HUES64 (cell line): ENCODE data around the gene WIPF3.

ENCODE experiments used
- H3K27ac ChIP-seq: 2 replicates; pipeline ENCODE4 v1.7.0; 2013; ENCODE audit warnings: low read depth, low read length, inconsistent platforms
- H3K27me3 ChIP-seq: 2 replicates; pipeline ENCODE4 v1.6.1; 2013; ENCODE audit warnings: mild to moderate bottlenecking, low read length; ENCODE audit not compliant: insufficient read depth
- H3K36me3 ChIP-seq: 2 replicates; pipeline ENCODE4 v1.6.1; 2013; ENCODE audit warnings: mild to moderate bottlenecking, low read length; ENCODE audit not compliant: insufficient read depth
- H3K4me1 ChIP-seq: 2 replicates; pipeline ENCODE4 v1.6.1; 2013; ENCODE audit warnings: mild to moderate bottlenecking, low read length, moderate library complexity; ENCODE audit not compliant: insufficient read depth
- H3K4me3 ChIP-seq: 2 replicates; pipeline ENCODE4 v1.5.1; 2013; ENCODE audit warnings: mild to moderate bottlenecking, low read length, moderate library complexity
- H3K9ac ChIP-seq: 2 replicates; pipeline ENCODE4 v1.6.1; 2013; ENCODE audit warnings: mild to moderate bottlenecking, low read depth, low read length
- H3K9me3 ChIP-seq: 2 replicates; pipeline ENCODE4 v1.6.1; 2013; ENCODE audit warnings: low read depth, low read length; ENCODE audit not compliant: insufficient read depth
- WGBS: fragments of 150-250, 120-280 bp; methylation state at CpG from one replicate; pipeline ENCODE4 v1.1.7; 2013; ENCODE audit warnings: missing lambda C conversion rate; 5-methylcytosine and 5-hydroxymethylcytosine counted together

The WIPF3 gene

DNA sequence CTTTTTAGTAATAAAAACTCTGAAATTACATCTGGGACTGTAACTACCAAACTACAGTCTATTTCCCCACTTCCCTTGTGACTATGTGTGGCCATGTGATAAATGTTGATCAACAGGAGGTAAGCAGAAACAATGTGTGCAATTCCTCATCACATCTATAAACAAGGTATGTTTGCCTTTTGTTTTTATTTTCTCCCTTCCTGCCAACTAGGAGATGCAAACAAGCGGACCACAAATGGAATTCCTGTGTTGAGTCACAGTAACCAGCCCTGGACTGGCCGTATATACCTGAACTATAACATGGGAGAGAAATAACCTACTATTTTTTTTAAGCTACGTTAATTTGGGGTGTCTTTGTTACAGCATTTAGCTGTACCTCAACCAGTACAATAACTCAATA lies 130.8 kb downstream of the WIPF3 start:
- WGBS = 95% methylated on average over 3 of the region's 3 CpGs
- Histone ChIP-seq H3K36me3 (peaks cover 88% of the 10 kb centered on the region), H3K4me1 (no peaks in the 10 kb centered on the region), H3K4me3 (no peak overlapping the region), H3K27ac (no peak overlapping the region), H3K9me3 (no peaks in the 10 kb centered on the region), H3K9ac (no peak overlapping the region), H3K27me3 (no peaks in the 10 kb centered on the region)

DNA sequence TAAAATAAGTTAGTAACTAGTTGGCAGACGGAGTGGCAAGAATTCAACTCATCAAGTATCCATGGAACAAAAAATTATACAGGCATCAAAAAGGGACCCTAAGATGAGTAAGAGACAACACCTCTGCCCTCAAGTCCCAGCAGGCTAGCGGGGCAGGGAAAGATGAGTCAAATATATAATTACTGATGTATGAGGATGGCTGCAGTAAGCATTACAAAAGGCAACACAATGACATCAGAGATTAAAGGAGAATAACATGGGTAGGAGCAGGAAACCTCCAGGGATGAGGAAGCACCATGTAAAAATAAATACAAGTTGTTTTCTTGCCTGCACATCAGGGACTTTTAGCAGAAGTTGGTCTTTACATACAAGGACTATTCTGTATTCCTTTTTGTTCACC lies 133.9 kb downstream of the WIPF3 start:
- Histone ChIP-seq H3K27ac (no peak overlapping the region), H3K36me3 (peaks cover 97% of the 10 kb centered on the region), H3K27me3 (no peaks in the 10 kb centered on the region), H3K4me3 (no peak overlapping the region), H3K9ac (no peak overlapping the region), H3K4me1 (no peaks in the 10 kb centered on the region), H3K9me3 (no peaks in the 10 kb centered on the region)
- WGBS = 100% methylated on average over 1 of the region's 2 CpGs

DNA sequence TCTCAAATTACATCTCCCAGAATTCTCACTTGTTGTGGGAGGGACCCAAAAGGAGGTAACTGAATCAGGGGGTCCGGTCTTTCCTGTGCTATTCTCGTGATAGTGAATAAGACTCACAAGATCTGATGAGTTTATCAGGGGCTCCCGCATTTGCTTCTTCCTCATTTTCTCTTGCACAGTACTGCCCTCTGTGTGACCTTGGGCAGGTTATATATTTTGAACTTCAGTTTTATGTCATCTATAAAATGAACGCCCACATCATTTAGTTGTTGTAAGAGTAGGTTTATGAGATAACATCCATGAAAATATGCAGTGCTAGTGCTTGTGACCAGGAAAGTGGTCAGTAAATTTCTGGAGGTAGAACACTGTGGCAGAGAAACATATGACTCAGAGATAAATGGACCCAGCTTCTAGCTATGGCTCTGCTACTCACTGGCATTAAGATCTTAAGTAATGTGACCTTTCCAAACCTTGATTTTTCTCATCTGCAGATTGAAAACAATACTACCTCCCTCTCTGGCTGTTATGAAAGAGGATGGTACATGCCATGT lies 139.0 kb downstream of the WIPF3 start:
- no peak overlapping the region for H3K27ac ChIP-seq
- peaks cover 86% of the 10 kb centered on the region for H3K36me3 ChIP-seq
- H3K9me3 ChIP-seq = no peaks in the 10 kb centered on the region
- no peak overlapping the region for H3K4me3 ChIP-seq
- 100% methylated on average over 4 of the region's 4 CpGs for WGBS
- no peak overlapping the region for H3K9ac ChIP-seq
- H3K4me1 ChIP-seq = no peaks in the 10 kb centered on the region
- H3K27me3 ChIP-seq = no peaks in the 10 kb centered on the region

DNA sequence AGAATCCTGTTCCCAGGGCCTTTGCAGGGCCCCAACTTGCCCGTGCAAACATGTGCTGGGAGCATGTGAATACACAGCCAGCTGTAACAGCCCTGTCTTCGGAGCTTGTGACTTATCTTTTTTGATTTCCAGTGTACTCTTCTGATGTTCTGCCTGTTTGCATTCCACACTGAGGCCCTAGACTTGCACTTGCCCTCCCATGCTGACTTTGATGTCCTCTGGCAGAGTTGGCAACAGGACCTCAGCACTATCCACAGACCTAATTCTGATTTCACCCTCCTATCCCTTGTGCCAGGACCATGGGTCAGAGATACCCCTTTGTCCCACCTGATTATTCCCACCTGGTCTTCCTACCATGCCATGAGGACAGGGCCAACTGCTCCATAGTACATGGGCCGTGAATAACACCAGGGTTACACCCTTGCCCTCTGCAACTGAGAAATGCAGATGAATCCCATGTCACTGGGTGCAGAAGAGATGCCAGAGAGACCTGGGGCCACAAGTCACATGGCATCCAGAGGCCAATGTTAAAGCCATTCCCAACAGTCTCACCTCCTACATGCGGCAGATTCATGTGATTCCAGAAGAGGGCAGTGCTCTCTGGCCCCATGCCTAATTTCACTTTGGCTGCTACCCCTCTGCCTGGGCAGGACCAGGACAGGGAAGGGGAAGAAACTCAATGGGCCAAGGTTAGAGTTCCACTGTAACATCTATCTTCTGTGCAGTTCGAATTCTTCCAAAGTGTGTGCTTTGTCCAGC lies 140.3 kb downstream of the WIPF3 start:
- WGBS = 91% methylated on average over 5 of the region's 5 CpGs
- peaks cover 10% of the 10 kb centered on the region for H3K9me3 ChIP-seq
- no peaks in the 10 kb centered on the region for H3K4me1 ChIP-seq
- no peak overlapping the region for H3K4me3 ChIP-seq
- H3K27me3 ChIP-seq = no peaks in the 10 kb centered on the region
- no peak overlapping the region for H3K9ac ChIP-seq
- no peak overlapping the region for H3K27ac ChIP-seq
- peaks cover 86% of the 10 kb centered on the region for H3K36me3 ChIP-seq

DNA sequence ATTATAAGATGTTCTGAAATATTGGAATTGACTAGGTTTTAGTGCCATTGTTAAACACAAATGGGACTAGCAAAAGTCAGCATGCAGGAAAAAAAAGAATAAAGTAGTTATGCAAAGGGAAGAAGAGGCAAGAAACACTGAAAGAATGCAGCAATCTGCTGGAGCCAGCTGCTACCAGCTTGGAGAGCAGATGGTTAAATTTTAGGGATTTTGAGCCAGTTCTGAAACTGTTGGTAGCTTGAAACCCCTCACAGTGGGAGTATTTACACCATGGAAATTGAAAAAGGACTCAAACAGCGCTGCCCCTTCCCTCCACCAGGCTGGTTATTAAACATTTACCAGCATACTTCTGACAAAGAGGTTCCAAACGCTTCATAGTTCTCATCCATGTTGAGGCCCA lies 142.3 kb downstream of the WIPF3 start:
- Histone ChIP-seq H3K9ac (no peak overlapping the region), H3K36me3 (peaks cover 86% of the 10 kb centered on the region), H3K4me1 (no peaks in the 10 kb centered on the region), H3K4me3 (no peak overlapping the region), H3K27me3 (no peaks in the 10 kb centered on the region), H3K27ac (no peak overlapping the region), H3K9me3 (peaks cover 15% of the 10 kb centered on the region)
- 92% methylated on average over 2 of the region's 2 CpGs for WGBS

DNA sequence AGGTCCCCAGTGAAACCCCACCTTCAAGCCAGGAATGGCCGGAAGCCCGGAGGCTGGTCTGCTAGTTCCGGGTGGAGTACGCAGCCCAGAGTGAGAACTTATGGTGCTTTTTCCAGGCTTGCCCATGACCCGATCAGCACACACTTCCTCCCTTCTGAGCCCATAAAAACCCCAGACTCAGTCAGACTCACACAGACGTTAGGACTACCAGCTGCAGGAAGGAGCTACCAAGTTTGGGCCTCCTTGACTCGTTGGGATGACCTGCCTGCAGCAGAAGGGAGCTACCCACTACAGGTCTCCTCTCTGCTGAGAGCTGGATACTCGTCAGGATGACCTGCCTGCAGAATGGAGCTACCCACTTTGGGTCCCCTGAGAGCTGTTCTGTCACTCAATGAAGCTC lies 144.2 kb downstream of the WIPF3 start:
- Histone ChIP-seq H3K9me3 (peaks cover 15% of the 10 kb centered on the region), H3K27me3 (no peaks in the 10 kb centered on the region), H3K9ac (no peak overlapping the region), H3K4me1 (no peaks in the 10 kb centered on the region), H3K4me3 (no peak overlapping the region), H3K27ac (no peak overlapping the region), H3K36me3 (peaks cover 86% of the 10 kb centered on the region)
- WGBS = 94% methylated on average over 8 of the region's 8 CpGs

DNA sequence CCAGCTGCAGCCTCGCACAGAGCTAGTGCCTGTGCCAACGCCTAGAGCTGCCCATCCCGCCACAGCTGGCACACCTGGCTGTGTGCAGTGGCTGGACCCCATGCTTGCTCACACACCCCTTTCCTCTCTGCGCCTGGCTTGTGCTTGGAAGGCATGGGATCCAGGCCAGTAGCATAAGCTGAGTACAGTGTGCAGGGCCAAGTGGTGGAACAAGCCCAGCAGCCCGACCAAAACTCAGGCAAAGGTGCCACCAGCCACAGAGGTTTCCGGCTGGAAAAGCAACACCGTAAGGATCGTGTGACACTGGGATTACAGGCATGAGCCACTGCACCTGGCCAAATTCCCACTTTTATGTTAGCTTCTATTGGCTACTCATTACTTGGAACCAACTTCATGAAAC lies 144.9 kb downstream of the WIPF3 start:
- Histone ChIP-seq H3K9ac (no peak overlapping the region), H3K4me1 (no peaks in the 10 kb centered on the region), H3K9me3 (peaks cover 15% of the 10 kb centered on the region), H3K4me3 (no peak overlapping the region), H3K27me3 (no peaks in the 10 kb centered on the region), H3K36me3 (peaks cover 84% of the 10 kb centered on the region), H3K27ac (no peak overlapping the region)
- WGBS = 96% methylated on average over 8 of the region's 8 CpGs

DNA sequence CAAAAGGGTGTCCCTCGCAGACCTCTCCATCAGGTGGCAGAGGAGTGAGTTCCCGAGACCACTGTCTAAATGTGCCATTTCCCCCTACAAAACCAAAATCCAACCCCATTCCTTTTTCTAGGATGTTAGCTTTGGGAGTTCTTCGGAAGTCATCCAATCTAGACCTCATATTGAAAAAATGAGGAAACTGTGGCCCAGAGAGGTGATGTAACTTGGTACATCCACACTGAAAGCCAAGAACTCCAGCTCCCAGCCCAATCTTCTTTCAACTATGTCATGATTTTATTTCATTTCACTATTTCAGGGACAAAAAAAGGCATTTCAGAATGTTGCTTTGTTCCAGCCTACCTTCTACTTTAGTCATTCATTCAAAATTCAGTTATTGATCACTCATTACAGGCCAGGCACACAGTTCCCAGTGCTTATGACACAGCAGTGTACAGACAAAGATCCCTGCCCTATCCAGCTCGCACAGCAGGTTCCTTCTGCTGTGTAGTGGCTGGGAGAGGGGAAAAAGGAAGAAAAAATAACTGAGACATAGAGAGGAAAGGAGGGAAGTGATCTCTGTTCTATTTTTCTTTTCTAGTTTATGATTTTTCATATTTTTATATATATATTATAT lies 147.5 kb downstream of the WIPF3 start:
- no peak overlapping the region for H3K27ac ChIP-seq
- peaks cover 74% of the 10 kb centered on the region for H3K36me3 ChIP-seq
- peaks cover 15% of the 10 kb centered on the region for H3K9me3 ChIP-seq
- H3K4me3 ChIP-seq = no peak overlapping the region
- no peaks in the 10 kb centered on the region for H3K27me3 ChIP-seq
- H3K4me1 ChIP-seq = peaks cover 6% of the 10 kb centered on the region; the same call in 1 of the 2 replicates
- H3K9ac ChIP-seq = no peak overlapping the region
- WGBS = 86% methylated on average over 4 of the region's 4 CpGs

DNA sequence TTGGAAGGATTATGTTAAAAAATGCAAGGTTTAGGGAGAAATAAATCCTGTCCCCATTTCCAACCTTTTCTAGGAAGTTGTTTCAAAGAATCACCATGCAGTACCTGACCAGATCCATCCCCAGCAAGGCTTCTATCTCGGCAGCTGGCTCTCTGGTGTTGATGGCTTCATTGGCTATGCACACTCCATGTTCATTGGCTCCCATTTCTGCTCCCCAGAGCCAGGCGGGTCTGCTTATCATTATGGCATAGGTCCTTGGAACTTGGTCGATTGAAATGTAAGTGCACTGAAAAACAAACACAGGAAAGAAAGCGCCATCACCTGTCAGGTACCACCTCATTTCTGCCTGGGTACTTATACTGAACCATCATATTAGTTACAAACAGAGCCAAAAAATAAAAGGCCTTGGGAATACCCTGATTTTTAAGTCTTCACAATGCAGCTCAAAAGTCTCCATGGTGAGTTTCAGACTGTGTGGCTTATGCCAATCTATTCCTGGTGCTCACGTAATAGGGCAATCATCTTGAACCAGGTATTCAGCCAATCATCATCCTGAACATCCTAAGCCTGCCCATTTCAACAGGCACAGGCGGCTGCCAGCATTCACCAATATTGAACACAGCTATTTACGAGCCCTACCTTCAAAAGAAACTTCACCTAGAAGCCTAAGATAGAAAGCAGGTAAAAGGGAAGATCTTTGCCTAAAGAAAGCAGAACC lies 148.9 kb downstream of the WIPF3 start:
- peaks cover 68% of the 10 kb centered on the region for H3K36me3 ChIP-seq

DNA sequence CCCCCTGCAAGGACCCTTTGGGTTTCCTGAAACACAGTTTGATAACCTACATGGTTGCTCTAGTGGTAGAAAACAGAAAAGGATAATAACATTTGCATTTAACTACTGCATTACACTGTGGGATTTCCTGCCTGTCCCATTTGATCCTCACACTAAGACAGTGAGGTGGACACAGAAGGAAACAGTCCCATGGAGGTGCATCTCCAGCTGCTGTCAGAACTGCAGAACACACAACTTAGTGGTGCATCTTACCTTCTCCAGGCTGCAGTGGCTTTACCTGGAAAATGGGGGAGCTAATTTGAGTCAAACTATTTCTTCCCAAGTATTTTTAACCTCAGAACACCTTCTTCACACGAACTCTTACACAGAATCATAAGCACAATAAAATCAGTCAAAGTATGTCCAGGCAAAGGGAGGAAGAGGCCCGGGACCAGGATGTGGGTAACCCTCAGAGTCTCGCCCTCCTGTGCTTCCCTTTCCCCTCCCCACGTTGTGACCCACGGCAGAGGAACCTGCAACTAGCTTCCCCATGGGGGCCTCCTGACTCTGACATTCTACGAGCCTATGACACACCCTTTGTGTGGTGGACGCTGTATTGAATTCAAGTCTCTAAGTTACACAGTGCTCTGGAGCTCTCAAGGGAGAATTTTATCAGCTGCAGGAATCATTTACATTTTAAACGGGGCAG lies 149.6 kb downstream of the WIPF3 start:
- Histone ChIP-seq H3K27ac (no peak overlapping the region), H3K4me1 (peaks cover 10% of the 10 kb centered on the region; the same call in 1 of the 2 replicates), H3K9ac (no peak overlapping the region), H3K9me3 (peaks cover 12% of the 10 kb centered on the region), H3K27me3 (no peaks in the 10 kb centered on the region), H3K36me3 (peaks cover 65% of the 10 kb centered on the region), H3K4me3 (no peak overlapping the region)
- WGBS = 88% methylated on average over 8 of the region's 8 CpGs

More for the DNA sequence above, 148.9 kb downstream of the WIPF3 start:
- H3K4me1 ChIP-seq = peaks cover 10% of the 10 kb centered on the region; the same call in 1 of the 2 replicates
- H3K27me3 ChIP-seq = no peaks in the 10 kb centered on the region
- H3K4me3 ChIP-seq = no peak overlapping the region
- 94% methylated on average over 7 of the region's 7 CpGs for WGBS
- no peak overlapping the region for H3K27ac ChIP-seq
- no peak overlapping the region for H3K9ac ChIP-seq
- H3K9me3 ChIP-seq = peaks cover 15% of the 10 kb centered on the region
